PC-9 (cell line): ENCODE measurements around the gene SSH3. TPM values are rescaled to one million over a fixed set of nuclear protein-coding genes. Genes with fewer than 3 reads are reported as not detected.

ENCODE experiments used
- BruUV-seq: library from RNA; stranded (reverse); fragments of 400-500 nt; replicated peaks from 2 replicates; lab custom pipeline; 2021; lab: Mats Ljungman, UMichigan
- CTCF ChIA-PET: fragments of 300-600 bp; sonication (Branson Sonifier 250); formaldehyde crosslinking; loops from one replicate; lab custom pipeline; 2022; ENCODE audit warnings: antibody characterized with exemption; lab: Charles Lee
- POLR2A ChIA-PET: fragments of 300-600 bp; sonication (Branson Sonifier 250); formaldehyde crosslinking; loops from one replicate; lab custom pipeline; 2022; ENCODE audit warnings: antibody characterized with exemption; ENCODE audit not compliant: unreplicated experiment; lab: Charles Lee
- DNase-seq, 2 experiments: peaks; one replicate each; pipeline versions ENCODE4 v3.0.0 to v3.0.0-alpha.2; 2015 to 2022; ENCODE audit warnings: mixed read lengths in 1 of 2
- H2AFZ ChIP-seq: fragments of 200-600 bp; sonication (generic); 2 replicates; pipeline ENCODE4 v1.8.1; 2017; ENCODE audit warnings: antibody characterized with exemption
- H3F3A ChIP-seq: fragments of 200-600 bp; sonication (generic); 2 replicates; pipeline ENCODE4 v1.8.1; 2017; ENCODE audit warnings: antibody characterized with exemption, mild to moderate bottlenecking, low read depth; ENCODE audit not compliant: insufficient read depth
- H3K27ac ChIP-seq: fragments of 200-600 bp; sonication (generic); 2 replicates; pipeline ENCODE4 v1.6.1; 2016; ENCODE audit warnings: mixed run types
- H3K27me3 ChIP-seq: fragments of 200-600 bp; sonication (generic); 2 replicates; pipeline ENCODE4 v1.6.1; 2016; ENCODE audit warnings: low read depth, mixed run types; ENCODE audit not compliant: insufficient read depth
- H3K36me3 ChIP-seq: fragments of 200-600 bp; sonication (generic); 2 replicates; pipeline ENCODE4 v1.6.1; 2016; ENCODE audit warnings: low read depth, mixed run types
- H3K4me1 ChIP-seq: fragments of 200-600 bp; sonication (generic); replicated peaks from 2 replicates; pipeline ENCODE4 v1.6.1; 2016; ENCODE audit warnings: mixed run types; ENCODE audit not compliant: insufficient read depth
- H3K4me2 ChIP-seq: fragments of 200-600 bp; sonication (generic); 2 replicates; pipeline ENCODE4 v1.6.1; 2017; ENCODE audit warnings: mixed run types
- H3K4me3 ChIP-seq: fragments of 200-600 bp; sonication (generic); 2 replicates; pipeline ENCODE4 v1.6.1; 2016; ENCODE audit warnings: mixed run types
- H3K79me2 ChIP-seq: fragments of 200-600 bp; sonication (generic); 2 replicates; pipeline ENCODE4 v1.6.1; 2017; ENCODE audit warnings: low read depth, mixed run types
- H3K9me2 ChIP-seq: fragments of 200-600 bp; sonication (generic); 2 replicates; pipeline ENCODE4 v1.8.1; 2017; ENCODE audit warnings: mild to moderate bottlenecking; ENCODE audit not compliant: insufficient read depth
- H3K9me3 ChIP-seq: fragments of 200-600 bp; sonication (generic); 2 replicates; pipeline ENCODE4 v1.8.1; 2016; ENCODE audit warnings: low read depth; ENCODE audit not compliant: insufficient read depth
- H4K20me1 ChIP-seq: fragments of 200-600 bp; sonication (generic); 2 replicates; pipeline ENCODE4 v1.8.1; 2017; ENCODE audit not compliant: insufficient read depth
- EZH2 ChIP-seq: fragments of 200-600 bp; sonication (generic); IDR thresholded peaks from 2 replicates; pipeline ENCODE4 v1.8.0; 2017; ENCODE audit warnings: antibody characterized with exemption, low read depth
- intact Hi-C: fragments of 100-400 bp; cut with micrococcal nuclease; formaldehyde crosslinking; loops from one replicate; pipeline ENCODE4 v1.10.0; 2022; ENCODE audit not compliant: unreplicated experiment
- total RNA-seq: library from RNA; stranded (reverse); gene quantifications from 2 replicates; pipeline ENCODE4 v1.2.3, GENCODE V29; 2021
- TF ChIP-seq, protein P1 (sequence below): fragments of 200-600 bp; sonication (generic); conservative IDR thresholded peaks from 2 replicates; pipeline ENCODE4 v1.6.1; 2017; ENCODE audit warnings: mixed run types, antibody characterized with exemption, mild to moderate bottlenecking, moderate library complexity

The SSH3 gene
- total RNA-seq, 1 experiment from 2014 or later, result 124 TPM

- no peak overlapping the region for H2AFZ ChIP-seq
- no peaks in the 10 kb centered on the region for H4K20me1 ChIP-seq
- H3K79me2 ChIP-seq, result peaks cover 23% of the 10 kb centered on the region
- BruUV-seq, result no TSS peak
- peak overlapping the region; percentile 83; the same call in 1 of the 2 replicates for H3K27ac ChIP-seq
- intact Hi-C loops, result no loop called here
- no peaks in the 10 kb centered on the region for H3K27me3 ChIP-seq
- peaks cover 34% of the 10 kb centered on the region for H3F3A ChIP-seq
- H3K4me1 ChIP-seq, result peaks cover 31% of the 10 kb centered on the region
- TF ChIP-seq, protein P1, sequence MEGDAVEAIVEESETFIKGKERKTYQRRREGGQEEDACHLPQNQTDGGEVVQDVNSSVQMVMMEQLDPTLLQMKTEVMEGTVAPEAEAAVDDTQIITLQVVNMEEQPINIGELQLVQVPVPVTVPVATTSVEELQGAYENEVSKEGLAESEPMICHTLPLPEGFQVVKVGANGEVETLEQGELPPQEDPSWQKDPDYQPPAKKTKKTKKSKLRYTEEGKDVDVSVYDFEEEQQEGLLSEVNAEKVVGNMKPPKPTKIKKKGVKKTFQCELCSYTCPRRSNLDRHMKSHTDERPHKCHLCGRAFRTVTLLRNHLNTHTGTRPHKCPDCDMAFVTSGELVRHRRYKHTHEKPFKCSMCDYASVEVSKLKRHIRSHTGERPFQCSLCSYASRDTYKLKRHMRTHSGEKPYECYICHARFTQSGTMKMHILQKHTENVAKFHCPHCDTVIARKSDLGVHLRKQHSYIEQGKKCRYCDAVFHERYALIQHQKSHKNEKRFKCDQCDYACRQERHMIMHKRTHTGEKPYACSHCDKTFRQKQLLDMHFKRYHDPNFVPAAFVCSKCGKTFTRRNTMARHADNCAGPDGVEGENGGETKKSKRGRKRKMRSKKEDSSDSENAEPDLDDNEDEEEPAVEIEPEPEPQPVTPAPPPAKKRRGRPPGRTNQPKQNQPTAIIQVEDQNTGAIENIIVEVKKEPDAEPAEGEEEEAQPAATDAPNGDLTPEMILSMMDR, result no peak; the same call in 1 of the 2 replicates
- no peak for TF ChIP-seq EZH2
- H3K9me2 ChIP-seq, result no peaks in the 10 kb centered on the region
- ChIA-PET POLR2A (no interaction called here), CTCF (no interaction called here)
- DNase-seq, result no peak
- H3K4me3 ChIP-seq, result no peak overlapping the region
- H3K4me2 ChIP-seq, result no peak overlapping the region
- 0 out of 2 replicates have a peak, but pooled peaks cover 8% of the 10 kb centered on the region for H3K36me3 ChIP-seq
- no peaks in the 10 kb centered on the region for H3K9me3 ChIP-seq
Measured at GRCh38 chr11:67286621-67287333, 16.6 kb upstream of the SSH3 start.

- Histone ChIP-seq H3K36me3 (0 out of 2 replicates have a peak, but pooled peaks cover 13% of the 10 kb centered on the region), H3K27me3 (no peaks in the 10 kb centered on the region), H2AFZ (peak overlapping the region; percentile 89; the same call in 1 of the 2 replicates), H3F3A (peaks cover 41% of the 10 kb centered on the region), H3K4me3 (peak overlapping the region; percentile 98), H3K79me2 (peaks cover 29% of the 10 kb centered on the region), H4K20me1 (no peaks in the 10 kb centered on the region), H3K4me1 (peaks cover 39% of the 10 kb centered on the region), H3K27ac (peak overlapping the region; percentile 83), H3K9me3 (no peaks in the 10 kb centered on the region), H3K4me2 (peak overlapping the region; percentile 84), H3K9me2 (no peaks in the 10 kb centered on the region)
- CTCF ChIA-PET, result interaction anchor here (0.5 to 0.7 kb wide), 2 partner anchors 21 to 94 kb away, joined by 3 read pairs; no protein-coding TSS in a partner anchor
- TF ChIP-seq, protein P1, result no peak
- TF ChIP-seq EZH2, result no peak
- TSS peak; percentile 83 for BruUV-seq
- POLR2A ChIA-PET, result interaction anchor here (0.6 to 1.0 kb wide), 3 partner anchors 15 to 232 kb away, joined by 4 to 10 read pairs (median 6); partner anchors contain the start of gene SSH3
- intact Hi-C loops, result loop anchor here (1.0 to 2.0 kb wide), 3 partner anchors 15 to 30 kb away; partner anchors contain the start of gene SSH3
- DNase-seq, result no peak
Measured at GRCh38 chr11:67287355-67288197, 15.8 kb upstream of the SSH3 start.

- Histone ChIP-seq H3K9me2 (no peaks in the 10 kb centered on the region), H3K27ac (peak overlapping the region; percentile 83), H3K4me3 (peak overlapping the region; percentile 98), H3K9me3 (no peaks in the 10 kb centered on the region), H3K36me3 (0 out of 2 replicates have a peak, but pooled peaks cover 13% of the 10 kb centered on the region), H2AFZ (peak overlapping the region; percentile 89), H3K4me1 (peaks cover 43% of the 10 kb centered on the region), H4K20me1 (no peaks in the 10 kb centered on the region), H3K27me3 (no peaks in the 10 kb centered on the region), H3F3A (peaks cover 45% of the 10 kb centered on the region), H3K4me2 (peak overlapping the region; percentile 84), H3K79me2 (peaks cover 29% of the 10 kb centered on the region)
- no peak for TF ChIP-seq EZH2
- TF ChIP-seq, protein P1, result no peak
- DNase-seq, result no peak
- POLR2A ChIA-PET, result interaction anchor here (0.6 to 1.0 kb wide), 6 partner anchors 15 to 232 kb away, joined by 3 to 10 read pairs (median 5); partner anchors contain the start of gene SSH3
- CTCF ChIA-PET, result interaction anchor here (0.5 to 0.7 kb wide), 2 partner anchors 21 to 94 kb away, joined by 3 read pairs; no protein-coding TSS in a partner anchor
- intact Hi-C loops, result loop anchor here (1.0 to 2.0 kb wide), 3 partner anchors 15 to 29 kb away; partner anchors contain the start of gene SSH3
- BruUV-seq, result no TSS peak
Measured at GRCh38 chr11:67288198-67288451, 15.2 kb upstream of the SSH3 start.
